Fibroblast of lung (primary cell): Measurements from ENCODE around the gene PGAM4.

Source experiments
- EZH2 ChIP-seq: IDR thresholded peaks from 2 replicates; pipeline ENCODE4 v1.5.1; 2012; ENCODE audit warnings: low read length, control low read depth, mild to moderate bottlenecking; ENCODE audit errors: missing control alignments
- TF ChIP-seq, protein P1 (sequence below), 2 donors: IDR thresholded peaks in 1 of 2; conservative IDR thresholded peaks in 1 of 2; 1 replicate in 1 of 2; 2 replicates in 1 of 2; pipeline ENCODE4 v1.5.1; 2011 to 2012; ENCODE audit warnings: low read length in 2 of 2, control low read depth in 1 of 2, inconsistent platforms in 1 of 2, low read depth in 1 of 2, mild to moderate bottlenecking in 1 of 2

DNA sequence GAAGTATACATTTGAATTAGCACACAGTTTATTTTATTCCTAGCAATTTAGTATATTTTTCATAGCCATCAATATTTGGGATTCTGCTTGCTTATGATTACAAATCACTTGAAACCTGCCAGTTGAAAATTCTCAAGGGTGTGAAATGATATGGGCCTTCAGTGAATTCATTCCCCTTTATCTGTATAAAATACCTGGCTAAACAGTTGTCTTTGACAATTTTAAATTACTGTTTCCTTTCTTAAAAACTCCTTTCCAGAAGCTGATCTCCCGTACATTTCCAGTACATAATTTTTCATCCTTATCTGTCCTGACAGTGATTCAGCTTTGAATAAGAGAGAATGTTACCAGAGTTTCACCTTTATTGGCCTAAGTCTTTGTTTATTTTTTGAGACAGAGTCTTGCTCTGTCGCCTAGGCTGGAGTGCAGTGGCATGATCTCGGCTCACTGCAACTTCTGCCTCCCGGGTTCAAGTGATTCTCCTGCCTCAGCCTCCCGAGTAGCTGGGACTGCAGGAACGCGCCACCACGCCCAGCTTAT lies 45.0 kb downstream of the PGAM4 start:
- TF ChIP-seq, protein P1, sequence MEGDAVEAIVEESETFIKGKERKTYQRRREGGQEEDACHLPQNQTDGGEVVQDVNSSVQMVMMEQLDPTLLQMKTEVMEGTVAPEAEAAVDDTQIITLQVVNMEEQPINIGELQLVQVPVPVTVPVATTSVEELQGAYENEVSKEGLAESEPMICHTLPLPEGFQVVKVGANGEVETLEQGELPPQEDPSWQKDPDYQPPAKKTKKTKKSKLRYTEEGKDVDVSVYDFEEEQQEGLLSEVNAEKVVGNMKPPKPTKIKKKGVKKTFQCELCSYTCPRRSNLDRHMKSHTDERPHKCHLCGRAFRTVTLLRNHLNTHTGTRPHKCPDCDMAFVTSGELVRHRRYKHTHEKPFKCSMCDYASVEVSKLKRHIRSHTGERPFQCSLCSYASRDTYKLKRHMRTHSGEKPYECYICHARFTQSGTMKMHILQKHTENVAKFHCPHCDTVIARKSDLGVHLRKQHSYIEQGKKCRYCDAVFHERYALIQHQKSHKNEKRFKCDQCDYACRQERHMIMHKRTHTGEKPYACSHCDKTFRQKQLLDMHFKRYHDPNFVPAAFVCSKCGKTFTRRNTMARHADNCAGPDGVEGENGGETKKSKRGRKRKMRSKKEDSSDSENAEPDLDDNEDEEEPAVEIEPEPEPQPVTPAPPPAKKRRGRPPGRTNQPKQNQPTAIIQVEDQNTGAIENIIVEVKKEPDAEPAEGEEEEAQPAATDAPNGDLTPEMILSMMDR (conservative IDR thresholded peaks at IDR 0.05 in 1 of 2, IDR thresholded peaks at IDR 0.05 in 1 of 2; ENCODE audit: low read depth in 1 of 2, low read length in 2 of 2) = no peak
- no peak for TF ChIP-seq EZH2
